Body of pancreas (tissue), 4 donors: ENCODE measurements around the gene RAG2. TPM values are rescaled to one million over a fixed set of nuclear protein-coding genes. Genes with fewer than 3 reads are reported as not detected.

Source experiments
- ATAC-seq: fragments of 150-250 bp; one replicate; pipeline ENCODE4 v1.9.1; 2016
- DNase-seq, 4 donors: peaks; one replicate each; pipeline ENCODE4 v3.0.0-alpha.2; 2019
- H3K27ac ChIP-seq, 4 donors: fragments of 200-600 bp; sonication (generic); 1 replicate in 3 of 4; 2 replicates in 1 of 4; pipeline versions ENCODE4 v1.5.1 to v1.6.1; 2016 to 2019; ENCODE audit warnings: mild to moderate bottlenecking in 1 of 4, mixed read lengths in 1 of 4, moderate library complexity in 1 of 4
- H3K27me3 ChIP-seq, 2 donors: fragments of 200-600 bp; sonication (generic); one replicate each; pipeline ENCODE4 v1.6.0; 2016; ENCODE audit warnings: mild to moderate bottlenecking in 1 of 2
- H3K36me3 ChIP-seq, 2 donors: fragments of 200-600 bp; sonication (generic); replicated peaks in 1 of 2; 2 replicates each; pipeline ENCODE4 v1.5.1; 2016; ENCODE audit warnings: low read depth in 2 of 2; ENCODE audit not compliant: insufficient read depth in 1 of 2
- H3K4me1 ChIP-seq: fragments of 200-600 bp; sonication (generic); one replicate; pipeline ENCODE4 v1.6.0; 2016
- H3K4me3 ChIP-seq, 2 donors: fragments of 200-600 bp; sonication (generic); 1 replicate in 1 of 2; 2 replicates in 1 of 2; pipeline ENCODE4 v1.5.1; 2016 to 2019
- H3K9me3 ChIP-seq, 3 donors: fragments of 200-600 bp; sonication (generic); 1 replicate in 2 of 3; 2 replicates in 1 of 3; pipeline ENCODE4 v1.5.1; 2016
- POLR2A ChIP-seq, 3 donors: fragments of 450-650 bp; IDR thresholded peaks; one replicate each; pipeline ENCODE4 v1.6.1; 2016; ENCODE audit warnings: antibody characterized with exemption in 3 of 3, mild to moderate bottlenecking in 2 of 3
- WGBS, 2 donors: methylation state at CpG; one replicate each; pipeline ENCODE4 v1.1.5; 2017; 5-methylcytosine and 5-hydroxymethylcytosine counted together
- intact Hi-C: fragments of 100-400 bp; cut with DNase I; formaldehyde crosslinking; loops from one replicate; pipeline ENCODE4 v1.15.1; 2023
- total RNA-seq, 2 donors: library from RNA; depleted of rRNA; stranded (reverse); fragments of >200 nt; gene quantifications; one replicate each; pipeline ENCODE4 v1.1.0, GENCODE V29; 2016
- TF ChIP-seq, protein P1 (sequence below), 7 experiments: fragments of 450-650 bp in 4 of 7; fragments of 200-600 bp in 3 of 7; sonication (generic) in 3 of 7; IDR thresholded peaks; one replicate each; pipeline ENCODE4 v1.5.1; 2016 to 2019; ENCODE audit warnings: antibody characterized with exemption in 7 of 7

RAG2 gene
- total RNA-seq, 2 donors from 2014 or later, result not detected

- Histone ChIP-seq H3K9me3 (no peaks in the 10 kb centered on the region), H3K27me3 (no peaks in the 10 kb centered on the region), H3K4me3 (no peak overlapping the region), H3K36me3 (no peaks in the 10 kb centered on the region), H3K27ac (no peak overlapping the region), H3K4me1 (peaks cover 9% of the 10 kb centered on the region)
- no peak for ATAC-seq
- peak in 1 of 4 donors; percentile 16 for DNase-seq
- 43 to 73% methylated on average over 3 of the region's 3 CpGs for WGBS, 2 donors
- intact Hi-C loops, result no loop called here
- TF ChIP-seq POLR2A (IDR thresholded peaks at IDR 0.05), result no peak
- TF ChIP-seq, protein P1, sequence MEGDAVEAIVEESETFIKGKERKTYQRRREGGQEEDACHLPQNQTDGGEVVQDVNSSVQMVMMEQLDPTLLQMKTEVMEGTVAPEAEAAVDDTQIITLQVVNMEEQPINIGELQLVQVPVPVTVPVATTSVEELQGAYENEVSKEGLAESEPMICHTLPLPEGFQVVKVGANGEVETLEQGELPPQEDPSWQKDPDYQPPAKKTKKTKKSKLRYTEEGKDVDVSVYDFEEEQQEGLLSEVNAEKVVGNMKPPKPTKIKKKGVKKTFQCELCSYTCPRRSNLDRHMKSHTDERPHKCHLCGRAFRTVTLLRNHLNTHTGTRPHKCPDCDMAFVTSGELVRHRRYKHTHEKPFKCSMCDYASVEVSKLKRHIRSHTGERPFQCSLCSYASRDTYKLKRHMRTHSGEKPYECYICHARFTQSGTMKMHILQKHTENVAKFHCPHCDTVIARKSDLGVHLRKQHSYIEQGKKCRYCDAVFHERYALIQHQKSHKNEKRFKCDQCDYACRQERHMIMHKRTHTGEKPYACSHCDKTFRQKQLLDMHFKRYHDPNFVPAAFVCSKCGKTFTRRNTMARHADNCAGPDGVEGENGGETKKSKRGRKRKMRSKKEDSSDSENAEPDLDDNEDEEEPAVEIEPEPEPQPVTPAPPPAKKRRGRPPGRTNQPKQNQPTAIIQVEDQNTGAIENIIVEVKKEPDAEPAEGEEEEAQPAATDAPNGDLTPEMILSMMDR (IDR thresholded peaks at IDR 0.05), result peak in 6 of 7 experiments; percentile 17 to 56 (median 44)
Observed at GRCh38 chr11:36622431-36623136, 24.5 kb upstream of the RAG2 start.

DNA sequence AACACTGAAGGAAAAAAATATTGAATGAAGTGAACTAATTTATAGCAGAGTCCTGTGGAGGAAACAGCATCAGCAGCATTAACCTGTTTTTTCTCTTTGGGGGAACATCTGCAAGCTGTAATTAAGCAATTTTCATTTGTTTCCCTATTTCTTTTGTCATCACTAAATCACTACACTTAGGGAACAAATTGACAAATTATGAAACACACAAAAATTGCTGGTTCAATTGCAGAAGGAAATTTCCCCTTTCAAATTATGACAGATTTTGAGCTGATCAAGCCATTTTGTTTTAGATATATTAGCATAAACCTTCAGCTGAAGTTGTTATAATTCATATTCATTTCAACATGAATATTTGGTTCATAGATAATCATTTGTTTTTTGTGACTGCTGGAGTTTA, 22.2 kb upstream of the RAG2 start:
- intact Hi-C loops, result no loop called here
- Histone ChIP-seq H3K27me3 (no peaks in the 10 kb centered on the region), H3K36me3 (no peaks in the 10 kb centered on the region), H3K4me3 (no peak overlapping the region), H3K4me1 (peaks cover 7% of the 10 kb centered on the region), H3K9me3 (no peaks in the 10 kb centered on the region), H3K27ac (no peak overlapping the region)
- TF ChIP-seq, protein P1 (IDR thresholded peaks at IDR 0.05), result no peak
- TF ChIP-seq POLR2A (IDR thresholded peaks at IDR 0.05), result no peak
- no peak for ATAC-seq
- DNase-seq, result no peak

GRCh38 chr11:36619502-36619901, 21.5 kb upstream of the RAG2 start:
- WGBS, 2 donors, result 17 to 19% methylated on average over 5 of the region's 5 CpGs
- no peak overlapping the region for H3K4me3 ChIP-seq
- no peak overlapping the region for H3K27ac ChIP-seq
- H3K27me3 ChIP-seq, result no peaks in the 10 kb centered on the region
- no peak for ATAC-seq
- no peak for TF ChIP-seq POLR2A (IDR thresholded peaks at IDR 0.05)
- TF ChIP-seq, protein P1 (IDR thresholded peaks at IDR 0.05), result no peak
- peaks cover 7% of the 10 kb centered on the region for H3K4me1 ChIP-seq
- H3K9me3 ChIP-seq, result no peaks in the 10 kb centered on the region
- intact Hi-C loops, result no loop called here
- no peaks in the 10 kb centered on the region for H3K36me3 ChIP-seq
- DNase-seq, result peak in 1 of 4 donors; percentile 28

- H3K27me3 ChIP-seq, result no peaks in the 10 kb centered on the region
- TF ChIP-seq, protein P1 (IDR thresholded peaks at IDR 0.05), result no peak
- no peak for TF ChIP-seq POLR2A (IDR thresholded peaks at IDR 0.05)
- no peaks in the 10 kb centered on the region for H3K9me3 ChIP-seq
- no peaks in the 10 kb centered on the region for H3K36me3 ChIP-seq
- ATAC-seq (no peak), DNase-seq (no peak)
- H3K4me1 ChIP-seq, result peaks cover 7% of the 10 kb centered on the region
- intact Hi-C loops, result no loop called here
- H3K27ac ChIP-seq, result no peak overlapping the region
- H3K4me3 ChIP-seq, result no peak overlapping the region
- WGBS, 2 donors, result 65 to 75% methylated on average over 3 of the region's 3 CpGs
Observed at GRCh38 chr11:36618363-36619047, 20.5 kb upstream of the RAG2 start.
